PC-9 (cell line): ENCODE data around the gene ABLIM2. TPM values are rescaled to one million over a fixed set of nuclear protein-coding genes. Genes with fewer than 3 reads are reported as not detected.

ENCODE experiments used
- BruUV-seq: library from RNA; stranded (reverse); fragments of 400-500 nt; replicated peaks from 2 replicates; lab custom pipeline; 2021; lab: Mats Ljungman, UMichigan
- CTCF ChIA-PET: fragments of 300-600 bp; sonication (Branson Sonifier 250); formaldehyde crosslinking; loops from one replicate; lab custom pipeline; 2022; ENCODE audit warnings: antibody characterized with exemption; lab: Charles Lee
- POLR2A ChIA-PET: fragments of 300-600 bp; sonication (Branson Sonifier 250); formaldehyde crosslinking; loops from one replicate; lab custom pipeline; 2022; ENCODE audit warnings: antibody characterized with exemption; ENCODE audit not compliant: unreplicated experiment; lab: Charles Lee
- DNase-seq, 2 experiments: peaks; one replicate each; pipeline versions ENCODE4 v3.0.0 to v3.0.0-alpha.2; 2015 to 2022; ENCODE audit warnings: mixed read lengths in 1 of 2
- H2AFZ ChIP-seq: fragments of 200-600 bp; sonication (generic); 2 replicates; pipeline ENCODE4 v1.8.1; 2017; ENCODE audit warnings: antibody characterized with exemption
- H3F3A ChIP-seq: fragments of 200-600 bp; sonication (generic); 2 replicates; pipeline ENCODE4 v1.8.1; 2017; ENCODE audit warnings: antibody characterized with exemption, mild to moderate bottlenecking, low read depth; ENCODE audit not compliant: insufficient read depth
- H3K27ac ChIP-seq: fragments of 200-600 bp; sonication (generic); 2 replicates; pipeline ENCODE4 v1.6.1; 2016; ENCODE audit warnings: mixed run types
- H3K27me3 ChIP-seq: fragments of 200-600 bp; sonication (generic); 2 replicates; pipeline ENCODE4 v1.6.1; 2016; ENCODE audit warnings: low read depth, mixed run types; ENCODE audit not compliant: insufficient read depth
- H3K36me3 ChIP-seq: fragments of 200-600 bp; sonication (generic); 2 replicates; pipeline ENCODE4 v1.6.1; 2016; ENCODE audit warnings: low read depth, mixed run types
- H3K4me1 ChIP-seq: fragments of 200-600 bp; sonication (generic); replicated peaks from 2 replicates; pipeline ENCODE4 v1.6.1; 2016; ENCODE audit warnings: mixed run types; ENCODE audit not compliant: insufficient read depth
- H3K4me2 ChIP-seq: fragments of 200-600 bp; sonication (generic); 2 replicates; pipeline ENCODE4 v1.6.1; 2017; ENCODE audit warnings: mixed run types
- H3K4me3 ChIP-seq: fragments of 200-600 bp; sonication (generic); 2 replicates; pipeline ENCODE4 v1.6.1; 2016; ENCODE audit warnings: mixed run types
- H3K79me2 ChIP-seq: fragments of 200-600 bp; sonication (generic); 2 replicates; pipeline ENCODE4 v1.6.1; 2017; ENCODE audit warnings: low read depth, mixed run types
- H3K9me2 ChIP-seq: fragments of 200-600 bp; sonication (generic); 2 replicates; pipeline ENCODE4 v1.8.1; 2017; ENCODE audit warnings: mild to moderate bottlenecking; ENCODE audit not compliant: insufficient read depth
- H3K9me3 ChIP-seq: fragments of 200-600 bp; sonication (generic); 2 replicates; pipeline ENCODE4 v1.8.1; 2016; ENCODE audit warnings: low read depth; ENCODE audit not compliant: insufficient read depth
- H4K20me1 ChIP-seq: fragments of 200-600 bp; sonication (generic); 2 replicates; pipeline ENCODE4 v1.8.1; 2017; ENCODE audit not compliant: insufficient read depth
- EZH2 ChIP-seq: fragments of 200-600 bp; sonication (generic); IDR thresholded peaks from 2 replicates; pipeline ENCODE4 v1.8.0; 2017; ENCODE audit warnings: antibody characterized with exemption, low read depth
- intact Hi-C: fragments of 100-400 bp; cut with micrococcal nuclease; formaldehyde crosslinking; loops from one replicate; pipeline ENCODE4 v1.10.0; 2022; ENCODE audit not compliant: unreplicated experiment
- total RNA-seq: library from RNA; stranded (reverse); gene quantifications from 2 replicates; pipeline ENCODE4 v1.2.3, GENCODE V29; 2021
- TF ChIP-seq, protein P1 (sequence below): fragments of 200-600 bp; sonication (generic); conservative IDR thresholded peaks from 2 replicates; pipeline ENCODE4 v1.6.1; 2017; ENCODE audit warnings: mixed run types, antibody characterized with exemption, mild to moderate bottlenecking, moderate library complexity

Gene ABLIM2
- total RNA-seq, 1 experiment from 2014 or later = 1.6 TPM

DNA sequence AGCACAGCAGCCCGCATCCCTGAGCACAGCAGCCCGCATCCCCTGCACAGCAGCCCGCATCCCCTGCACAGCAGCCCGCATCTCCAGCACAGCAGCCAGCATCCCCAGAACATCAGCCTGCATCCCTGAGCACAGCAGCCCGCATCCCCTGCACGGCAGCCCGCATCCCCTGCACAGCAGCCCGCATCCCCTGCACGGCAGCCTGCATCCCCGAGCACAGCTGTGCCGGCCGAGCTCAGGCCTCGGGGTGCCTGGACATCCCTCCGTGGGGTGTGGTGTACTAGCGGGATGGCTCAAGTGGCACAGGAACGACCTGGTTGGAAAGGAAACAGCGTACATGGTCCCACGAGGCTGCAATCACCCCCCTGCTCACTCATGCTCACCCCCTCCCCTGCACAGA, 26.8 kb downstream of the ABLIM2 start:
- H3K36me3 ChIP-seq = no peaks in the 10 kb centered on the region
- H3K79me2 ChIP-seq = no peaks in the 10 kb centered on the region
- no peak for TF ChIP-seq EZH2
- TF ChIP-seq, protein P1, sequence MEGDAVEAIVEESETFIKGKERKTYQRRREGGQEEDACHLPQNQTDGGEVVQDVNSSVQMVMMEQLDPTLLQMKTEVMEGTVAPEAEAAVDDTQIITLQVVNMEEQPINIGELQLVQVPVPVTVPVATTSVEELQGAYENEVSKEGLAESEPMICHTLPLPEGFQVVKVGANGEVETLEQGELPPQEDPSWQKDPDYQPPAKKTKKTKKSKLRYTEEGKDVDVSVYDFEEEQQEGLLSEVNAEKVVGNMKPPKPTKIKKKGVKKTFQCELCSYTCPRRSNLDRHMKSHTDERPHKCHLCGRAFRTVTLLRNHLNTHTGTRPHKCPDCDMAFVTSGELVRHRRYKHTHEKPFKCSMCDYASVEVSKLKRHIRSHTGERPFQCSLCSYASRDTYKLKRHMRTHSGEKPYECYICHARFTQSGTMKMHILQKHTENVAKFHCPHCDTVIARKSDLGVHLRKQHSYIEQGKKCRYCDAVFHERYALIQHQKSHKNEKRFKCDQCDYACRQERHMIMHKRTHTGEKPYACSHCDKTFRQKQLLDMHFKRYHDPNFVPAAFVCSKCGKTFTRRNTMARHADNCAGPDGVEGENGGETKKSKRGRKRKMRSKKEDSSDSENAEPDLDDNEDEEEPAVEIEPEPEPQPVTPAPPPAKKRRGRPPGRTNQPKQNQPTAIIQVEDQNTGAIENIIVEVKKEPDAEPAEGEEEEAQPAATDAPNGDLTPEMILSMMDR = no peak
- no peaks in the 10 kb centered on the region for H3K9me3 ChIP-seq
- no peaks in the 10 kb centered on the region for H4K20me1 ChIP-seq
- H3K27ac ChIP-seq = no peak overlapping the region
- no peaks in the 10 kb centered on the region for H3F3A ChIP-seq
- H3K4me1 ChIP-seq = no peaks in the 10 kb centered on the region
- ChIA-PET CTCF (no interaction called here), POLR2A (no interaction called here)
- no peaks in the 10 kb centered on the region for H3K9me2 ChIP-seq
- H3K4me3 ChIP-seq = no peak overlapping the region
- no TSS peak for BruUV-seq
- H2AFZ ChIP-seq = no peak overlapping the region
- peaks cover 25% of the 10 kb centered on the region; the same call in 1 of the 2 replicates for H3K27me3 ChIP-seq
- no peak overlapping the region for H3K4me2 ChIP-seq
- DNase-seq = no peak
- intact Hi-C loops = no loop called here

DNA sequence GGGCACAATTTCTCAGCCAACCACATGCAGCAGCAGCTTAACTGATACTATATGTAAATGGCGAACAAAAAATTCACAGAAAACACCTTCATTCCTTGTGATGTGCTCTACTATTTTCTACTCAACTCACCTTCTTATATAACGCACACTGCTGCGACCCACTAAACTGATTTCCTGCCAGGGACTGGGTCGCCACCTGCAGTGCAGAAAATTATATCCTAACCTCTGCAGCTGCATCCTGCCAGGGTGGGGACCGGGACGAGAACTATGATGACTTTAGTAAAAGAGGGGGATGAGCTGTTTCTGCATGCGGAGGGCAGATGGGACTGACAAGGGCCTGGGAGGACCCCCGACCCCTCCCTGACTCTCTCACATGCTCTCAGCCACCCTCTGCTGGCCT, 27.4 kb downstream of the ABLIM2 start:
- no peaks in the 10 kb centered on the region for H3F3A ChIP-seq
- DNase-seq = no peak
- no peak overlapping the region for H3K4me3 ChIP-seq
- ChIA-PET CTCF (no interaction called here), POLR2A (no interaction called here)
- BruUV-seq = no TSS peak
- no peaks in the 10 kb centered on the region for H3K79me2 ChIP-seq
- H2AFZ ChIP-seq = no peak overlapping the region
- no peaks in the 10 kb centered on the region for H4K20me1 ChIP-seq
- H3K9me3 ChIP-seq = no peaks in the 10 kb centered on the region
- H3K4me2 ChIP-seq = no peak overlapping the region
- TF ChIP-seq, protein P1 = no peak
- no peak for TF ChIP-seq EZH2
- no peaks in the 10 kb centered on the region for H3K4me1 ChIP-seq
- peaks cover 25% of the 10 kb centered on the region; the same call in 1 of the 2 replicates for H3K27me3 ChIP-seq
- no peaks in the 10 kb centered on the region for H3K36me3 ChIP-seq
- no peak overlapping the region for H3K27ac ChIP-seq
- intact Hi-C loops = no loop called here
- no peaks in the 10 kb centered on the region for H3K9me2 ChIP-seq

DNA sequence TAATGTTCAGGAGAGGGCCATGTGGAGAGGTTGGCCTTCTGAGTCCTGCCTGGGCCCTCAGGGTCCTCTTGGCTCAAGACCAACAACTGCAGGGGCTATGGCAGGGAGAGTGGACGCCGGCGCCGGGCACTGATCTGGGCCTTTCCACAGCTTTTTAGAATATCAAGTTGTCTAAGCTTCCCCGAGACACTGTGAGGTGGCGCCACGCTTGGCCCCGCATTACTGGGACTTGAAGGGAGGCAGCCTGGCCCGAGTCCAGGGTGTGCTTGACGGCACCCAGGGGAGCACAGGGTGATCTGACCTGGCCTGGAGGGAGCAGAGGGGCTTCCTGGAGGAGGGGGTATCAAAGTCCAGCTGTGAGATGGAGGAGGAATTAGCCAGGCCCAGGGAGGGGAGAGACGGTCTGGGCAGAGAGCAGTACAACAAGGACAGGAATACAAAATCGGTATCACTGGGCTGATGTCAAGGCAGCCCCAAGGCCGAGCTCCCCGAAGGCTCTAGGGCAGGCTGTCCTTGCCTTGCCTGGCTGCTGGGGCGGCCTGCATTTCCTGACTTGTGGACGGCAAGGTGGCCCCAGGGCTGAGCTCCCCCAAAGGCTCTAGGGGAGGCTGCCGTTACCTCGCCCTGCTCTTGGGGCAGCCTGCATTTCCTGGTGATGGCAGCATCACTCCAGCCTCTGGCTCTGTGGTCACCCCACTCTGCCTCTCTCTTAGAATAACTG, 28.1 kb downstream of the ABLIM2 start:
- CTCF ChIA-PET = no interaction called here
- Histone ChIP-seq H3K27ac (no peak overlapping the region), H3K4me3 (no peak overlapping the region), H3K9me3 (no peaks in the 10 kb centered on the region), H3K27me3 (peaks cover 25% of the 10 kb centered on the region; the same call in 1 of the 2 replicates), H3K4me2 (no peak overlapping the region), H3F3A (no peaks in the 10 kb centered on the region), H3K36me3 (no peaks in the 10 kb centered on the region), H3K4me1 (no peaks in the 10 kb centered on the region), H3K9me2 (no peaks in the 10 kb centered on the region), H4K20me1 (no peaks in the 10 kb centered on the region), H2AFZ (no peak overlapping the region), H3K79me2 (no peaks in the 10 kb centered on the region)
- TF ChIP-seq EZH2 = no peak
- TF ChIP-seq, protein P1 = no peak
- POLR2A ChIA-PET = no interaction called here
- BruUV-seq = no TSS peak
- intact Hi-C loops = no loop called here
- no peak for DNase-seq
